Effector CD8-positive, alpha-beta T cell (primary cell): ENCODE results near the gene ZNF10.

ENCODE experiments used
- DNase-seq: peaks from one replicate; lab custom pipeline; 2025; lab: John Stamatoyannopoulos, UW
- total RNA-seq, 4 experiments: gene quantifications; one replicate each; lab custom pipeline; 2026; lab: John Stamatoyannopoulos, UW

ZNF10 gene
- 8.1 to 13.8 (median 11.7) reads per million in 4 experiments for total RNA-seq

- DNase-seq, result peak; percentile 94
Measured at GRCh38 chr12:133130038-133130807, at the start of gene ZNF10, which contains the start of gene ZNF891. Gene ZNF10, plus strand, starts transcription at chr12:133130627. Its CDS starts 13,866 bp downstream, at chr12:133144493. Gene ZNF891, minus strand, starts transcription at chr12:133130274. Its CDS starts 8,356 bp downstream, at chr12:133121918.

- DNase-seq, result no peak
Measured at GRCh38 chr12:133081159-133081780, 49.2 kb upstream of the ZNF10 start.

- DNase-seq, result no peak
Measured at GRCh38 chr12:133083345-133083744, 47.1 kb upstream of the ZNF10 start.

- no peak for DNase-seq
Measured at GRCh38 chr12:133105620-133106019, 24.8 kb upstream of the ZNF10 start.

- DNase-seq, result no peak
Measured at GRCh38 chr12:133106253-133106652, 24.2 kb upstream of the ZNF10 start.

- DNase-seq, result no peak
Measured at GRCh38 chr12:133107121-133107520, 23.3 kb upstream of the ZNF10 start.

- no peak for DNase-seq
Measured at GRCh38 chr12:133108150-133108549, 22.3 kb upstream of the ZNF10 start.

- no peak for DNase-seq
Measured at GRCh38 chr12:133120385-133121191, 9.8 kb upstream of the ZNF10 start.

GRCh38 chr12:133124674-133125073 is 5.8 kb upstream of the ZNF10 start:
- DNase-seq, result no peak

GRCh38 chr12:133129368-133130037 is 924 bp upstream of the ZNF10 start:
- no peak for DNase-seq

GRCh38 chr12:133130808-133131128 is 341 bp downstream of the ZNF10 start:
- peak; percentile 54 for DNase-seq

- no peak for DNase-seq
Measured at GRCh38 chr12:133135747-133136146, 5.3 kb downstream of the ZNF10 start.

- no peak for DNase-seq
Measured at GRCh38 chr12:133145981-133146380, 15.6 kb downstream of the ZNF10 start.

GRCh38 chr12:133156125-133156690 is 25.8 kb downstream of the ZNF10 start:
- DNase-seq, result no peak

- DNase-seq, result no peak
Measured at GRCh38 chr12:133165776-133166175, 35.3 kb downstream of the ZNF10 start.

GRCh38 chr12:133172491-133172890 is 42.1 kb downstream of the ZNF10 start:
- DNase-seq, result no peak

GRCh38 chr12:133174901-133175300 is 44.5 kb downstream of the ZNF10 start:
- DNase-seq, result no peak

GRCh38 chr12:133180669-133181068 is 50.2 kb downstream of the ZNF10 start:
- no peak for DNase-seq

- peak; percentile 78 for DNase-seq
Measured at GRCh38 chr12:133181238-133181959, 51.0 kb downstream of the ZNF10 start, which contains the start of gene ZNF268. Gene ZNF268, plus strand, starts transcription at chr12:133181495. Its CDS starts 503 bp downstream, at chr12:133181998.

- DNase-seq, result no peak
Measured at GRCh38 chr12:133190176-133190575, 59.7 kb downstream of the ZNF10 start.

GRCh38 chr12:133192847-133193246 is 62.4 kb downstream of the ZNF10 start:
- no peak for DNase-seq
